Osteocyte (in vitro differentiated cells): ENCODE measurements around the gene RNF214. TPM values are rescaled to one million over a fixed set of nuclear protein-coding genes. Genes with fewer than 3 reads are reported as not detected.

Experiments used
- DNase-seq: peaks from one replicate; pipeline ENCODE4 v3.0.0; 2021; ENCODE audit warnings: mixed read lengths; ENCODE audit not compliant: unreplicated experiment; ENCODE audit errors: extremely low spot score
- H3K27ac Mint-ChIP-seq: one replicate; pipeline ENCODE4 v1.8.0; 2021; ENCODE audit warnings: mild to moderate bottlenecking, mixed read lengths; ENCODE audit not compliant: unreplicated experiment
- H3K27me3 Mint-ChIP-seq: one replicate; pipeline ENCODE4 v1.8.0; 2021; ENCODE audit warnings: mixed read lengths; ENCODE audit not compliant: unreplicated experiment
- H3K36me3 Mint-ChIP-seq: one replicate; pipeline ENCODE4 v1.8.0; 2021; ENCODE audit warnings: mixed read lengths; ENCODE audit not compliant: unreplicated experiment
- H3K4me1 Mint-ChIP-seq: one replicate; pipeline ENCODE4 v1.8.0; 2021; ENCODE audit warnings: mixed read lengths; ENCODE audit not compliant: unreplicated experiment
- H3K4me3 Mint-ChIP-seq: one replicate; pipeline ENCODE4 v1.8.0; 2021; ENCODE audit warnings: mild to moderate bottlenecking, moderate library complexity, mixed read lengths; ENCODE audit not compliant: unreplicated experiment
- H3K9me3 Mint-ChIP-seq: one replicate; pipeline ENCODE4 v1.8.0; 2021; ENCODE audit warnings: mixed read lengths; ENCODE audit not compliant: unreplicated experiment
- CTCF ChIP-seq: fragments of 200-600 bp; sonication (generic); IDR thresholded peaks from 2 replicates; pipeline ENCODE4 v1.5.0; 2021; ENCODE audit warnings: antibody characterized with exemption, mild to moderate bottlenecking, moderate library complexity
- total RNA-seq: library from RNA; stranded (reverse); gene quantifications from 2 replicates; pipeline ENCODE4 v1.2.1, GENCODE V29; 2021

RNF214 gene
- total RNA-seq, 1 donor from 2014 or later = 32.8 TPM

- Mint-ChIP-seq H3K9me3 (no peaks in the 10 kb centered on the region), H3K27ac (peak overlapping the region; percentile 75), H3K4me1 (peaks cover 62% of the 10 kb centered on the region), H3K36me3 (peaks cover 31% of the 10 kb centered on the region), H3K27me3 (no peaks in the 10 kb centered on the region), H3K4me3 (no peak overlapping the region)
- no peak for DNase-seq
- TF ChIP-seq CTCF = no peak
These were observed 14.1 kb upstream of the RNF214 start for GRCh38 chr11:117218133-117218915.

GRCh38 chr11:117219001-117219400 lies 13.5 kb upstream of the RNF214 start:
- H3K4me1 Mint-ChIP-seq = peaks cover 62% of the 10 kb centered on the region
- H3K27me3 Mint-ChIP-seq = no peaks in the 10 kb centered on the region
- no peak overlapping the region for H3K4me3 Mint-ChIP-seq
- no peaks in the 10 kb centered on the region for H3K9me3 Mint-ChIP-seq
- TF ChIP-seq CTCF = no peak
- no peak for DNase-seq
- peak overlapping the region; percentile 50 for H3K27ac Mint-ChIP-seq
- peaks cover 28% of the 10 kb centered on the region for H3K36me3 Mint-ChIP-seq

- H3K36me3 Mint-ChIP-seq = peaks cover 23% of the 10 kb centered on the region
- peak overlapping the region; percentile 50 for H3K27ac Mint-ChIP-seq
- H3K27me3 Mint-ChIP-seq = no peaks in the 10 kb centered on the region
- peaks cover 62% of the 10 kb centered on the region for H3K4me1 Mint-ChIP-seq
- no peak overlapping the region for H3K4me3 Mint-ChIP-seq
- TF ChIP-seq CTCF = no peak
- no peak for DNase-seq
- H3K9me3 Mint-ChIP-seq = no peaks in the 10 kb centered on the region
These were observed 13.0 kb upstream of the RNF214 start for GRCh38 chr11:117219455-117219854.

GRCh38 chr11:117219995-117220394 lies 12.5 kb upstream of the RNF214 start:
- no peak overlapping the region for H3K4me3 Mint-ChIP-seq
- no peak for TF ChIP-seq CTCF
- peaks cover 62% of the 10 kb centered on the region for H3K4me1 Mint-ChIP-seq
- no peak for DNase-seq
- peaks cover 19% of the 10 kb centered on the region for H3K36me3 Mint-ChIP-seq
- H3K9me3 Mint-ChIP-seq = no peaks in the 10 kb centered on the region
- H3K27ac Mint-ChIP-seq = peak overlapping the region; percentile 87
- H3K27me3 Mint-ChIP-seq = no peaks in the 10 kb centered on the region

GRCh38 chr11:117220568-117220967 lies 11.9 kb upstream of the RNF214 start:
- Mint-ChIP-seq H3K36me3 (peaks cover 19% of the 10 kb centered on the region), H3K27ac (peak overlapping the region; percentile 87), H3K4me3 (no peak overlapping the region), H3K9me3 (no peaks in the 10 kb centered on the region), H3K27me3 (no peaks in the 10 kb centered on the region), H3K4me1 (peaks cover 62% of the 10 kb centered on the region)
- DNase-seq = no peak
- no peak for TF ChIP-seq CTCF
